Stimulated activated naive CD4-positive, alpha-beta T cell treated with Interleukin-2 at 50 U/mL for 16 hours (primary cell): ENCODE results near the gene BTNL3.
"Not testable (repeated sequence)": the region's sequence is repeated elsewhere in the genome, so short reads cannot be mapped to it uniquely, and the experiment has no call there.

Experiments used
- DNase-seq: peaks from one replicate; lab custom pipeline; 2025; lab: John Stamatoyannopoulos, UW

BTNL3 gene

DNA sequence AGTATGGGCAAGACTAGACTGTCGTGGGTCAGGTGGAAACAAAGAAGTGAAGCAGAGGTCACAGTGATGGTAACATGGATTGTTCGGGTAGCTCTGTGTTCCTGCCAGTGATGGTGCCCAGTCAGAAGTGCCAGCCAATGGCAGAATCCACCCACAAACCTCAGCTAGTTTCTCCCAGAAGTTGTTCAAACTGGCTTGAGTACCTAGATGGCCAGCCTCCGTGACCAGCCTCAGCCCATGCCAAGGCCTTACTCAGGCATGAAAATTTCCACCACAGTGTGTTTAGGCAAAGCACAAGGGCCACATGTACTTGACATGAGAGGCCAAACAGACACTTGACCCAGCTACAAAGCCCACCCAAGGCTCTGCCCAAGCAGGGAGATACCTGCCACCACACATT, 32.0 kb downstream of the BTNL3 start:
- no peak for DNase-seq

DNA sequence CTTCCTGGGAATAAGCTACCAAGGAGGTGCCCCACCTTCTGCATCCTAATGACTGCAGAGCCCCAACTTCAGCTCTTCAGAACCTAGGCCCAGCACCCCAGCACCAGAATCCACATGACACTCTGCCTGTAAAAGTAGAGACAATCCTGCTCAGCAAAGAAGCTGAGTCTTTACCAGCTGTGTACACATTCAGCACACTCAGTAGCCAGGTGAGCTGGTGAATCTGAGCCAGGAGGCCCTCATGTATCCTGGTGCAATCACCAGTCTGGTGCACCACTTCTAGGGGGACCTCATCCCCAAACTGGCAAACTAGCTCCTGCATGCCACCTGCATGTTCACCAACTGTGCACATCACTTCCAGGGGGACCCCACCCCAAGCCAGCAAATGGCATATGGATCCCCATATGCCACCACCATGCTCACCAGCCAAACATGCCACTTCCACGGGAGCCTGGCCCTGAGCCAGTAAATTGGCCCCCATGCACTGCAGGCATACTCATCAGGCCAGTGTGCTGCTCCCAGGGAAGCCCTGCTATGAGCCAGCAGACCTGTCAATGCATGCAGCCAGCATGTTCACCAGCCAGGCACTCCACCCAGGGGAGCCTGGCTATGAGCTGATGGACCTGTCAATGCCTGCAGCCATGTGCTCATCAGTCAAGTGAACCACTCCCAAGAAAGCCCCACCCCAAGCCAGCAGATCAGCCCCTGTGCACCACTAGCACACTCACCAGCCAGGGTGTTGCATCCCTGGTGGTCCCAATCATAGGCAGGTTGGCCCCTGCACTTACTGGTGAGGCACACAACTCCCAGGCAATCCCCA, 35.8 kb downstream of the BTNL3 start:
- no peak for DNase-seq

DNA sequence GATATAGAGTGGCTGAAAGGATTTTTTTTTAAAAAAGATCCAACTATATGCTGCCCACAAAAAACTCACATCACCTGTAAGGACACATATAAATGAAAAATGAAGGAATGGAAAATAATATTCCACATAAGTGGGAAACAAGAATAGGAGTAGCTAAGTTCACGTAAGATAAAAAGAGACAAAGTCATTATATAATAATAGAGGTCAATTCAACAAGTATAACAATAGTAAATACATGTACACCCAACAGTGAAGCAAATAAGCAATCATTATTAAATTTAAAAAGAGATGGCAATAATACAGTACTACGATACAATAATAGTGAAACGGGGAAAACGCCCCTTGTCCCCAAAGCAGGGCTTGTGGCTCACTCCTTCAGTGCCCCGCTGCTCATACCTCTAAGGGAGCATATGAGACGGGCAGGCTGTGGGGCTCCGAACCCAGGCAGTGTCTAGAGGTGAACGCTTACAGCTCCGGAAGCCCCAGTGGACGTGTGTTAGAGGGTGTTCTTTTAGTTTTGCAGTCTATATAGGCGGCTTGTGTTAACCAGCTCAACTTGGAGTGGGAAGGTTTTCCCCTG, 38.9 kb downstream of the BTNL3 start:
- DNase-seq = no peak

DNA sequence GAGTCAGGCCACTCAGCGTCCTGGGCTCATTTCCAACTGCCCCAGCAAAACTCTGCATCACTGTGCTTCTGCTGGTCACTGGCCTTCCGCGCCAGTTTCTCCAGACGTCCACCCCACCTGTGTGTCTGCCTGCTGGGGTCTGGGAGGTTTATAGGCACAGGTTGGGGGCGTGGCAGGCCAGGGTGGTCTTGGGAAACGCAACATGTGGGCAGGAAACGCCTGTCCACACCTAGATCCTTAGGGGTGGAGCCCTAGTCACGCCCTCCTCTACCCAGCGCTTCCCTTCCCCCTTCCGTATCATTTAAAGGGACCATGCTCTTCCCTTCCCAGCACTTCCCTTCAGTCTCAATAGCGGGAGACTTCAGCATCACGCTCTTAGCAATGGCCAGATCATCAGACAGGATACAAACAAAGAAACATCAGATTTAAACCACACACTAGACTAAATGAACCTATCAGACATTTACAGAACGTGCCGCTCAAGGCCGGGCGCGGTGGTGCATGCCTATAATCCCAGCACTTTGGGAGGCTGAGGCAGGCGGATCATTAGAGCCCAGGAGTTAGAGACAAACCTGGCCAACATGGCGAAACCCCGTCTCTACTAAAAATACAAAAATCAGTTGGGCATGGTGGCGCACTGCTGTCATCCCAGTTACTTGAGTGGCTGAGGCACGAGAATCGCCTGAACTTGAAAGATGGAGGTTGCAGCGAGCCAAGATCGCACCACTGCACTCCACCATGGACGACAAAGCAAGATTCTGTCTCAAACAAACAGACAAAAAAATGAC, 39.6 kb downstream of the BTNL3 start:
- no peak for DNase-seq

DNA sequence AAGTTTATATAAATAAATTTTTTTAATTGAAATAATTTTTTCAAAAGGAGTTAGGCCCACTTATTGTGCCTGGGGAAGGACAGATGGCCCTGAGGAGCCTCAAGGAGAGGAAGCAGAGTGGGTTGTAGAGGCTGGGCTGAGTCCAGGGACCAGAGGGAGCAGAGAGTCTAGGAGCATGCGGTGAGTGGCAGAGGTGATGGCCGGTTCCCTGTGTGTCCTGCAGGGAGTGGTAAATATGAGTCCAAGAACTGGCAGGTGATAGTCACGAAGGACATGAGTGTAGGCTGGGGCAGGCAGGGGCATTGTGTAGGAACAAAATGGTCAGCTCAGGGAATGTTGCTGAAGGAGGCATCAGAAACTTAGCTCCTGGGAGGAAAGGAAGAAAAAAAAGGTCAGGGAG, 43.1 kb downstream of the BTNL3 start:
- no peak for DNase-seq

DNA sequence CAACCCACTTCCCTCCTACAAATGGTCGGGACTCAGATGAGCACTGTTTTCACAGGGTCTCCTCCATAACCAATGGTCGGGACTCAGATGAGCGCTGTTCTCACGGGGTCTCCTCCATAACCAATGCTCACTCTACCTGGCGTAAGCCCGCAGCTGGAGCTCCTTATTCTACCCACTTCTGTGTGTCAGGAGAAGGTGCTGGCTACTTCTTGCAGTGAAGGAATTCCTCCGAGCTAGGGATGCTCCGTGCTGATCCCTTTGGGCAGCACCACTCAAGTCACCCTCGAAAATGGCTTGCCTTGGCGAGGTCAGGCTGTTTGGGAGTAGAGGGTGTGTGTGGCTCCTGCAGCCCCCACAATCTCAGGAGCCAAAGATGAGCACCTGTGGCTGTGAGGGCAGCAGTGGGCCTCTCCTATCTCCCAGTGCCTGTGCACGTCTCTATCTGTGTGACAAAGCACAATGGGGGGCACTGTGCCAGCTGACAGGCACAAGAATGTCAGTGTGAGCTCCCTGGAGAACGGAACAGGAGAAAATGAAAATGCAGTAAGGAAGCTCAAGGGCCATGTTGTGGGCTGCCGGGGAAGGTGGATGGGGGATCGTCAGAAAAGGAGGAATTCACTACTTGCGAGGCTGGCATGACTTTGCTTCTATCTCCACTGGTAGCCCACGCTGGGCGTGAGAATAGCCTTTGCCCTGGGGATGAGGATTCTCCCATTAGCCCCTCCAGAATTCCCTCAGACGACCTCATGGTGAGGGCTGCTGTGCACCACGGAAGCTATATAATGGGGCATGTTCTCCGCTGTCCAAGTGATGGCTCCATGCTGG, 47.6 kb downstream of the BTNL3 start:
- no peak for DNase-seq

DNA sequence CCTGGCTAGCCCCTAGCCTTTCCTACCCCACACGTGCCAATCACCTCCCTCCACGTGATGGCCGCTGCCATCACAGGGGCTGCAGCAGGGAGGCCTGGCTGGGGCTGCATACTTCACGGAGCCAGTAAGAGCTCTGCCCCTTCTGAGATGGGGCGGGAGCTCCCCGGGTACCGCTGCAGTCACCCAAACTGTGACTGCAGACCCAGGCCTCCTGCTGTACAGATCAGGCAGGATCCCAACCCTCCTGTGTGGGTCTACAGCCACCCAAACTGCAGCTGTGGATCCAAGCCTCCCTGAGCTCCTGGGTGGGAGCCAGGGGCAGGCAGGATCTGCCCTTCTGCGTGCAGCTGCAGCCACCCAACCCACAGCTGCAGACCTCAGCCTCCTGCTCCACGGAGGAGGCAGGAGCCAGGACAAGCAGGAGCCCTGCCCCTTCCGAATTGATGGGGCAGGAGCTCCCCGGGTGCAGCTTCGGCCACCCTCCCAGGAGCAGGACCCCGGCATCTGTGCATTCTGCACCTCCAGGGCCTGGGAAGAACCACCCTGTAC, 48.2 kb downstream of the BTNL3 start:
- DNase-seq = no peak

DNA sequence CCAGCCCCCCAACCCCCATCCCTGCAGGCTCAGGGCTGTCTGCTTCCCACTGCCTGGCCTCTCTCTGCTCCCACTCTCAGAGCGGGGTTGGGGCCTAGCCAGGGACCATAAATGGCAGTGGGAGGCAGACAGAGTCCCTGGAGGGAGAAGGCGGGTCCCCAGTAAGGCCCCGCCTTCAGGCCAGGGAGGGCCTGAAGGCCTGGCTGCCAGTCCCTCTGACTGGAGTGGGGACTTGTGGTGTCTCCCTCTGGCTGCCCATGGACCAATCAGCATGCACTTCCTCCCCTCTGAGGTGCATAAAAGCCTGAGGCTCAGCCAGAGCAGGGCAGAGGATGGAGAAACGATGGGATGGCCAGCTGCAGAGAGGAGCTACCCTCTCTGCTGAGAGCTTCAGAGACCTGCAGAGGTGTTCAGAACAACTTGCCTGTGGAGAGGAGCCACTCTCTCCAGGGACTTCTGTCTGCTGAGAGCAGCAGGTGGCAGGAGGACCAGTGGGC, 48.8 kb downstream of the BTNL3 start:
- DNase-seq = no peak

DNA sequence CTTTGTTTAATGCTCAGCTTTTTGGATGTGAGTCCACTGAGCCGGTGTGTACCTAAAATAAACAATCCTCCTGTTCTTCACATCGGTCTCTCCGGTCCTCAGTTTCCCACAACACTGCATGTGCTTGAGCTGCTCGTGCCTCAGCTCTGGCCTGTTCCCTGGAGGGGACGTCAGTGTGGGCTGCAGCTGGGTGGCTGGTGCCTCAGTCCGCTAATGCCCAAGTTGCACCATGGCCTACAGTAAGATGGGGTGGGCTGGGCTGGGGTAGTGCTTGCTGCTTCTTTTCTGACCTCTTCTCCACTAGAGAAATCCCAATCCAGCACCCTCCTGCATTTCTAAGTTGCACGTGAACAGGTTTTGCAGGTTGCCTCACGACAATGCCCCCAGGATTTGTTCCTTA, 50.8 kb downstream of the BTNL3 start:
- DNase-seq = no peak

DNA sequence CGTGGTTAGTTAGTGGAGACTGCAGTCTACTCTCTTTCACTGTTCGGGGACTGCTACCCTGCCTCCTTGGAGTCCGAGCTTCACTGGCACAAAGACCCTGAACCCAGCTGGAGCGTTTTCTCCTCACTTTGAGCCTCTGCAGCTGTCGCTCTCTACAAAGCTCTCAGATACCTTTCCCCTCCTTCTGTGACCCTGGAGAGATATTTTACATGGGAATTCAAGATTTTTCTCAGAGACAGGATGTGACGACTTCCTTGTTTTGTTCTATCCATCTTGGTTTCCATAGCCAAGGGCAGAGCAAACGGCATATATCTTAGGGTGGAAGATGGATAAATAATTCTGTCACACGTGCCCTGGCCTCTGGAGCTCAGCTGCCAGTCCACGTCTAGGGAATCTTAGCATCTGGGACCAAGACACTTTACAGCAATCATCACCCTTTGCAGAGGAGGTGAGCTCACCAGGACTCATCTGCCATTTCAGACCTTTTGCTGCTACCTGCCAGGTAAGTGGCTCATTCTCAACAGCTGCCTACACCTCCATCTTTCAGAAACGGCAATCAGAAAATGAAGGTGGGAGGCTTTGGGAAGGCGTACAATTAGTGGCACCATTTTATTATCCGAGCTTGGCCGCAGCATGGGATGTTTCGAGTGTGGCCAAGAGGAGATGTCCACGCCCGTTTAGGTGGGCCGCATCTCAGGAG, 51.4 kb downstream of the BTNL3 start, which contains the start of gene BTNL9:
Gene BTNL9, plus strand, starts transcription at position 336 of the 700 bp plus-strand sequence. CDS start 5,224 bp downstream, outside the sequence.
- no peak for DNase-seq

DNA sequence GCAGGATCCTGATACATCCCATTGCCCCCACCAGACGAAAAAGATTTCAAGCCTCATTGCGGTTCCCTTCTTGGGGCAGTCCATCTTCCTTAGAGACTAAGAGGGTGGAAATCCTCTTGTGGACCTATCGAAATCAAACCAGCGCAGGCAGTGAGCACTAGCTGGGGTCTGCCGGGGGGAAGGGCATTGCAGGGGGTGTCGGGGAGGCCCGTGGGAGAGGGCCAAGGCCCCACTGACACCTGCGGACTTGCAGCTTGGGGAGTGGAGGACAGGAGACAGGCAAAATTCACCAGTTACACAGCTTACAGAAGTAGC, 51.9 kb downstream of the BTNL3 start:
- no peak for DNase-seq

DNA sequence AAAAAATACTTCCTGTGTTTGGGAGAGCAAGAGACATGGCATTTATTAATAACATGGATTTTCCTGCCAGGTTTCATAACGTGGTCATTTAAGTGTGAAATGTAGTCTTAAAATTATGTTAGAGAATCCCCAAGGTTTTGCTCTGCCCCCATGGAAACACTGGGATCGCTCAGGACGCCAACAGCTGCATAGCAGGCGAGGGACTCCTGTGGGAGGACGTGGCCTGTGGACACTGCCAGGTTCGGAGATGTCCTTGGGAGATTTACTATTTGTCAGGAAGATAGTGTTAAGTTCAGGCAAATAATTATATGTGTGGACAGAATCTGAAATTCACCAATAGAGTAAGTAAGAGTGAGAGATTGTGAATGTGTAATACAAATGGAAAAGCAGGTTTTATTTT, 52.4 kb downstream of the BTNL3 start:
- no peak for DNase-seq

DNA sequence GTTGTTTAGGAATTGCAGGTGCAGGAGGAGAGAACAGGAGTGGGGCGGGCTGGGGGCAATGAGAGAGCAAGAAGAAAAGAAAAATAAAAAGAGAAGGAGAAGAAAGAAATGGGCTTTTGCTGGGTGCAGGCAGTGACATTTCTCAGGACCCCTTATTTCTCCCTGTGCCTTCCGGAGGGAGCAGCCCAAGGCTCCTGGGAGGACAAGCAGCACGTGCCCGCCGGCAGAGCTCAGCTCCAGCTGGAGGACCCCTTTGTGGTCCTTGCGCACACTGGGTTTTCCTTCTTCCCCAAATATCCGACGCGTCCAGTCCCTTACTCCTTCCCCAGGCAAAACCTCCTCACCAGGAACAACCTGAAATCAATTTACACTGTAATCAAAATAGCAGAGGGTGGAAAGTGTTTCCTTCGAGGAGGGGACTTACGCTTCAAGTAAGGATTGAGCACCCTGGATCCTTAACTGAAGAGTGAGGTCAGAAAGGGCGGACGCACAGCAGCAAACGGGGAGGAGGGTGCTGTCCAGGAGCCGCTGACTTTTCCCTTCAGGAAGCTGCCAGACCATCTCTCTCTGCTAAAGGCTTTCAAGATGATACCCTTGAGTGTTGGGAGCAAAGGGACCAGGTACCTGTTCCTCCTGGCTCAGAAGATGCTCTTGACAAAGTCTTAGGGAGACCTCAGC, 53.5 kb downstream of the BTNL3 start:
- no peak for DNase-seq

DNA sequence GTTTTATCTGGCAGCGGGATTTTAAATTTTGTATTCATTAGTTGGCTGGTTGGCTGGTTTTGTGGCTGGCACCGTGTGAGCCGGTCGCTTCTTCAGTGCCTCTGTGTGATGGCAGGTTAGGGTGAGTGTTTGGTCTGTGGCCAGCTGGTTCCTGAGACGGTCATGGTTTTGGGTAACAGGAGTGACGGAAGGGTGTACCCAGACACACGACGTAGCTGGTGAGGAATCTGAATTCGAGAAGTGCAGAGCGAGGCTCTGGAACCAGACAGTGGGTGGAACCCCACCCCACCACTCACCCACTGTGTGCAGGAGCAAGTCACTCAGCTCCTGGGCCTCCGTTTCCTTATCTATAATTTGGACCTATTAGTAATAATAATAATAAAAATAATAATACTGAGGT, 54.1 kb downstream of the BTNL3 start:
- DNase-seq = no peak

DNA sequence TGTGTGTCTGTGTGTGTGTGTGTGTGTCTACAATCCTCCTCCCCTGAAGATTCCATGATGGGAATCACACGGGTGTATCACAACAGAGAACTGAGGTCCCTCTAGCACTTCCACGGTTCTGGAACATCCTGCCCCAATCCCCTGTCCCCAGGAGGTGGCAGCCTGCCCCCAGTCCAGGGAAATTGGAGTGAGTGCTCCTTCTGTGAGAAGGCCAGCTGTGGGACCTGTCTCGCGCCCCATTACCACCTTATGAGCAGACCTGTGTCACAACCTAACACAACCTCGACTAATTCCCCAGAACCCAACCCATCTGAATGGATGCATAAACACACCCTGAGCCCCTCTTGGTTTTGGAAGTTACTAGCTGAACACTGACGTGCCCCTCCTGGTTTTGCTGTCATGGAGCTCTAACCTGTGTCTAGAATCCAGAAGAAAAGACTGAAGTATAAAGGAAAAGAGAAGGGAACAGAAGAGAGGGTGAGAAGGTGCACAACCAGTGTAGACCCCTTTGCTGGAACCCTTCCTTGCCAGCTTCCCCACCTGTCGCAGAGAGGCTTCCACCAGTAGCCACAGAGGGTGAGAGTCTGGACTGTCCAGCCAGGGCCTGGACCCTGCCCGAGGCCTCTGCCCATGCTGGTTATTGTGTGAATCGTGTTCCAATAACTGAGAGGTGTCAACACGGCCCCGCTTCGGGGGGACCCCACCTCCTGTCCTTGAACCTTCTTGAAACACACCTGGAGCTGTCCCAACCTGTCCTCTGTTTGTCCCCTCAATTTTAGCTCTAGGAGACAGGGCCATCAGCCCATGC, 54.8 kb downstream of the BTNL3 start:
- DNase-seq = no peak

DNA sequence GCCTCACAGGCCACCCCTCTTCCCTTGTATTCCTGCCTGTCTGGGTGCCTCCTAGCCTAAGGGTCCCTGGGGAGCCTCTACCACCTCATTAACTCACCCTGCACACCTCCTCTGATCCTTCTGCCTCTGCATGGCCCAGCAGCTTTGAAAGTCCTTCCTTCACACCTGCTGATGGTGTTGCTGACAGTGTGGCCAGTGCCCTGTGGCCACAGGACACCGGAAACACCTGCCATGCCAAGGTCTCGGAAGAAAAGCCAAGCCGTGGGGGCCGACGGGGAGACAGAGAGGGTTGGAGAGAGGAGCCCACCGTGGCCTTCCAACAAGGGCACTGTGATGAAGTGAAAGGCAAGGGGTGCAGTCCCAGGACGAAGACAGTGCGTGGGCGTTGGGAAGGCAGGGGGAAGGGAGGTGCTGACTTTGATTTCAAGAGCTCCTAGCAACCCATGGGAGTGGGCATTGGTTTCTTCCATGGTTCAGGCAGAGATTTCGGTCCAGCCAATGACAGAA, 55.5 kb downstream of the BTNL3 start:
- DNase-seq = no peak

DNA sequence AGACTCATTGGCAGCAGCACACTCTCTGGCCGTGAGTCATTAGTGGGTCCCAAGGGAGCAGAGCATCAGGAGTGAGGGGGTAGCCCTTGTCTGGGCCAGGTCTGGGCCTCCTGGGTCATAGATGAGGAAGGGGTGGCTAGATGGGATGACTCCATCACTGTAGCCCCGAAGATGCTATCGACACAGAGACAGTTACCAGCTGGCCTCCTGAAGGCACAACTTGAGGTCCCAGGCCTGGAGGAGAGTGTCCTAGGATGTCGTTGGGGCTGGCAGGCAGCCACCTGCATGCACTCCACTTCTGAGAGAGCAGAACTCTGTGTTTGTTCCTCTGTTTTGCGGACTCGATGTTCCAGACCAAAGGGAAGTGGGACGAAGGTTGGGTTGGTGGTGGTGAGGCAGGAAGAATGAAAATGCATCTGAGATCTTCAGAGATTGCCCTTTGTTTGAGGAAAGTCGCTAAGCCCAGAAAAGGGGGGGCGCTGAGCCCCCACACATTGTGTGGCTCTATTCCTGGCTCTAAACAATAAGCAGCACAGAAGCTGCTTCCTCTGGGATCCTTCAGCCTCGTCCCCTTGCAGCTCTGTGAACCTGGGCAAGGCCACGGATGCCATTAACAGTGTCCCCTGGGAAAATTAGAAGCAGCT, 56.1 kb downstream of the BTNL3 start:
- no peak for DNase-seq

DNA sequence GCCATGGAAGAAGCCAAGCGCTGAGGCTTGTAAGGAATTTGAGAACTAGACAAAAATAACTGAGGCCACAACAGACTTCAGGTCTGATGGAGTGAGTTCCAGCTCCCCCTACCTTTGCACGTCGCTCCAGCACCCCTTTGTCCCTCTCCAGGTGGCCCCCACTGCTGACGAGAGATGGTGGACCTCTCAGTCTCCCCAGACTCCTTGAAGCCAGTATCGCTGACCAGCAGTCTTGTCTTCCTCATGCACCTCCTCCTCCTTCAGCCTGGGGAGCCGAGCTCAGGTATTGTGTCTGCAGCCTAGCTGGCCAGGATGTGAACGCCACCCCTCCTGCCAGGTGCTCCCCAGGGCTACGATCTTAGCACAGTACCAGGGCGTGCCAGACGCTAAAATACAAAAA, 56.7 kb downstream of the BTNL3 start:
- DNase-seq = no peak

DNA sequence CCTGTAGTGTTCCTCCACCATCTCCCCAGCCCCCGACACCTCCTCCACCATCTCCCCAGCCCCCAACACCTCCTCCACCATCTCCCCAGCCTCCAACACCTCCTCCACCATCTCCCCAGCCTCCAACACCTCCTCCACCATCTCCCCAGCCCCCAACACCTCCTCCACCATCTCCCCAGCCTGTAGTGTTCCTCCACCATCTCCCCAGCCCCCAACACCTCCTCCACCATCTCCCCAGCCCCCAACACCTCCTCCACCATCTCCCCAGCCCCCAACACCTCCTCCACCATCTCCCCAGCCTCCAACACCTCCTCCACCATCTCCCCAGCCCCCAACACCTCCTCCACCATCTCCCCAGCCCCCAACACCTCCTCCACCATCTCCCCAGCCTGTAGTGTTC, 57.2 kb downstream of the BTNL3 start:
- DNase-seq = not testable (repeated sequence)
